Mesangial cell (primary cell): Measurements from ENCODE around the gene PLEKHF1. TPM values are rescaled to one million over a fixed set of nuclear protein-coding genes. Genes with fewer than 3 reads are reported as not detected.

Experiments used
- total RNA-seq: library from RNA; depleted of rRNA; stranded (reverse); fragments of >200 nt; gene quantifications from 2 replicates; pipeline ENCODE4 v1.2.3, GENCODE V29; 2015

PLEKHF1 gene, protein sequence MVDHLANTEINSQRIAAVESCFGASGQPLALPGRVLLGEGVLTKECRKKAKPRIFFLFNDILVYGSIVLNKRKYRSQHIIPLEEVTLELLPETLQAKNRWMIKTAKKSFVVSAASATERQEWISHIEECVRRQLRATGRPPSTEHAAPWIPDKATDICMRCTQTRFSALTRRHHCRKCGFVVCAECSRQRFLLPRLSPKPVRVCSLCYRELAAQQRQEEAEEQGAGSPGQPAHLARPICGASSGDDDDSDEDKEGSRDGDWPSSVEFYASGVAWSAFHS
- 10.4 and 20.9 TPM in 2 replicates for total RNA-seq

DNA sequence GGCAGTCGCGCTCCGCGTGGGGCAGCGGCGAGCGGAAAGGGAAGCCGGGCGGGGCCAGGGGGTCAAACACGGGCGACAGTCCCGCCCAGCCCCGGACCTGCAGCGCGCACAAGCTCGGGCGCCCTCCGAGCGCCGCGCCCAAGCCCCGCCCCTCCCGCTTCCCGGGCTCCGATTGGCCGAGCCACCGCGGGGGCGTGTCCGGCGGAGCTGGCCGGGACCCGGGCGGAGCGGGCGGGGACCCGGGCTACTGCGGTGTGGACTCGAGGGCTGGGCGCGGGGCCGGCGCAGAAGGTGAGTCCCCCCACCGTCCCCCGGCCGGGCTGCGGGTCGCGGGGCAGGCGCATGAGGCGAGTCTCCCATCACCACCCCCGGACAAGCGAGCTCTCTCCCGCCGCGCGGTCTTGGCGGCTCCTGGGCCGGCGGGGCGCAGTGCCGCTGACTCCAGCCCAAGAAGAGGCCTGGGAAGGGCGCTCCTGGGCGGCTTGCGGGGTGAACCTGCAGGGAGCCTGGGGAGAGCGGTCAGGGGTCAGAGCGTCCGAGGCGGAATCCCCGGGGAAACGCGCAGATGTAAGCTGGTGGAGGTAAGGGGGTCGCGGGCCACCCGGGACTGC lies at the start of gene PLEKHF1:
Gene PLEKHF1 (plus strand): TSS at position 247 of the 611 bp plus-strand sequence. CDS start 8,379 bp downstream, outside the sequence.

GRCh38 chr19:29714953-29715700 lies 49.9 kb downstream of the PLEKHF1 start, which contains the start of gene C19orf12:
Gene C19orf12 (minus strand): TSS chr19:29715261. CDS start chr19:29708413, 6,848 bp downstream.

Other genes starting within 250 kb of the PLEKHF1 start
- not detected in 2 replicates for gene VSTM2B, start 139.5 kb upstream of the PLEKHF1 start, total RNA-seq
- 75.3 and 76.9 TPM in 2 replicates for gene POP4, start 59.2 kb upstream of the PLEKHF1 start, total RNA-seq
- gene C19orf12, start 49.8 kb downstream of the PLEKHF1 start, total RNA-seq = 27.7 and 30.6 TPM in 2 replicates
- gene CCNE1, start 146.5 kb downstream of the PLEKHF1 start, total RNA-seq = 3.9 and 9.5 TPM in 2 replicates